HS-5 (cell line): ENCODE data around the gene LCMT1.
"Not testable (repeated sequence)": the region's sequence is repeated elsewhere in the genome, so short reads cannot be mapped to it uniquely, and the experiment has no call there.

ENCODE experiments used
- DNase-seq: peaks from one replicate; pipeline ENCODE4 v3.0.0-alpha.2; 2012; ENCODE audit warnings: low read depth

The LCMT1 gene

GRCh38 chr16:25111403-25112166 lies at the start of gene LCMT1:
Gene LCMT1 (plus strand): TSS chr16:25111742. CDS start chr16:25111884, 142 bp downstream.
- DNase-seq, result peak; percentile 96

DNA sequence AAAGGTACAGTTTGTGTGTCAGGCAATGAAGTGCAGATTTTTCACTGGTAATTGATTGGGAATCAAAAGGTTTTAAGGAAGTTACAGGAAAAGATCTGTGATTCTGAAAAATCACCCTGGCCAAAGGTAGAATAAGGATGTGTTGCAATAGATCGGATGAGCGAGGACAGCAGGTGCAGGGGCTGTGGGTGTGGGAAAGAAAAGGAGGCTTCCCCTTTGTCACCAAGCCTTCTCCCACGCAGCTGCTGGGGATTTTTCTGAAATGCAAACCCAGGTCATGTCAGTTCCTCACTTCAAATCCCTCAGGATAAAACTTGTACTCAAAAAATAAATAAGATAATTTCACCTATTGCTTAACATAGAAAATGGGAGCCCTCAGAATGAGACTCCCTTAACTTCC lies 48.4 kb upstream of the LCMT1 start:
- no peak for DNase-seq

GRCh38 chr16:25063865-25064264 lies 47.7 kb upstream of the LCMT1 start:
- no peak for DNase-seq

GRCh38 chr16:25064281-25064680 lies 47.3 kb upstream of the LCMT1 start:
- DNase-seq, result not testable (repeated sequence)

GRCh38 chr16:25064937-25065336 lies 46.6 kb upstream of the LCMT1 start:
- DNase-seq, result no peak

DNA sequence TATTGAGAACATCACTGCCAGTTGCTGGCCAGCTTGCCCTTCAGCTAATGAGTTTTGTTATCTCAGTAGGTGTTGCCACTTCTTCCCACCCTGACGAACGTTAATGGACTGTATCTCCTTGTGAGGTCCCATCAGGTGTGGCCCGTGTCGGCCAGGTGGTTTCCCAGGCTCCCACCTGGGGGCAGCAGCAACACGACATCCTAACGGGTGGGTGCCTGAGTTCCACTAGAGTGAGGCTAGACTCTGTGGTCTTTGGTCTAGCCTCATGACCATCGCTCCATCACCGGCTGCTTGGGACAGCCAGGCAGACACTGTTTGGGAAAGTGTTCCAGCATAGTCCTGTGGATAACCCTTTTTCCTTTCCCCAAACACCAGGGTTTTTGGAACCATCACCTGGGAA lies 45.6 kb upstream of the LCMT1 start:
- DNase-seq, result no peak

DNA sequence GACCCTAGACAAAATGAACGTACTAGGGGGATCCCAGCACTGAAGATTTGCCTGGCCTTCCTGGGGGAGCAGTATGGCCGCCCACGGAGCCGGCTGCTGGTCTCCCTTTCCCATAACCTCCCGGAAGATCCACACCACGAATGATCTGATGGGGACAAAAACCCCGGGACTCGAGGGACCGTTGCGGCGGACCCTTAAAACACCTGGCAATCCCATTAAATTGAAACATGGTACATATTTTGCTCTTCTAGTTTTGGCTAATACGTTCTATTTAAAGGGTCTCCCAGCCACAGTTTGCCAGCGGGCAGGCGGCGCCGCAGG lies 45.2 kb upstream of the LCMT1 start:
- no peak for DNase-seq

- DNase-seq, result no peak
Observed at GRCh38 chr16:25066747-25067631, 44.6 kb upstream of the LCMT1 start.

- DNase-seq, result no peak
Observed at GRCh38 chr16:25073854-25074253, 37.7 kb upstream of the LCMT1 start.

DNA sequence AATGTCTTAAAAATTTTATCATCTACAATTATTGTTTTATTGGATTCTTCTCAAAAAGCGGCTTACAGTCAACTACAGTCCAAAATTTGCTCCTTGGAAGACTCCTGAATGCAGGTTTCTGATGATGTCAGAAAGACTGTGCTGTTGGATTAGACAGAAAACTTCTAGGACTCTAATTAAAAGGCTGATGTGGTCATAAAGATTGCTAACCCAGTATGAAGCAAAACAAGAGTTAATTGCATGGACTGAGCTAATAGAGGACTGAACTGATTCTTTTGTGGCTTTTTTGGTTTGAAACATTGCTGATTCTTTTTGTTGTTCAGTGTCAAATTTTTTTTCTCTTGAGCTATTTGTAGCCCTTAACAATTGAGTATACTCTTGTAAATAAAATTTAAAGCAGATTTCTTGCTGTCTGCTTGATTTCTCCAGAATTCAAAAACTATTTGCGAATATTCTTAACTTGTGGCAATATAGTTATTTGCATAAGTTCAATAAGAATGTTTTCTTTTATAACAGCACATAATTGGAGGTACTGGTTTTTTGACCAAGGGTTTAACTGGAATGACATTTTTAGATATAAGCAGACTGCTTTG lies 33.1 kb upstream of the LCMT1 start:
- no peak for DNase-seq

DNA sequence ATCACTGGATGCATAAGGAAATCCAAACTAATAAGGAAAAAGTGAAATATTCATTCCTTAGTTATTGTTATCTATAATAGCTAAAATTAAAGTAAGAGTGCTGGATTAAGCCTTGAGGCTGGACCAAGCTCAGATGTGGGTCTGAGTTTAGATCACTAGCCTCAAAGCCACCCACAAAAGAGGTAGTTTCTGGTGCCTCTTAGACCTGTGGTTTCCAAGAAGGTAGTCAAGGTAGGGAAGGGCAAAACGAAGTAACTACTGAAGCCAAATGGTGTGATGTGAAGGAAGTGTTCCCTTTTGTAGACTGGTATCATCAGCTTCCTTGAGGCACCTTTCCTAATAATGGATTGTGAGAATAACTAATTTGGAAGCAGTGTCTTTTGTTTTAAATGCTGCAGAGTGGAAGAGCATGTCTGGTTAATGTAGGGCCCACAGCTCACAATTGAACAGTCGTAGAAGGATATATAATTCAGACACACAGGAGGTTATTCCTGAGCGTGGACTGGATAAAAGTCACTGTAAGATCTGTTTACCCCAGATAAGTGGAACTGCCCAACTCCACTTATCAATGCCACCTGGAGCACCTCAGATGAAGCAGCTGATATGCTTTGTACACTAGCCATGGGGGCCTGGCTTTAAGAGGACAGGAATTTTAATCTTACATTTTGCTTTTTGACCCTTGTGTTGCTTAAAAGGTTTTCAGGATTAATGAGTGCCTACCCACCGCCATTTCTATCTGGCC lies 31.7 kb upstream of the LCMT1 start:
- DNase-seq, result no peak

- DNase-seq, result no peak
Observed at GRCh38 chr16:25080420-25081131, 31.0 kb upstream of the LCMT1 start.

GRCh38 chr16:25081702-25082101 lies 29.8 kb upstream of the LCMT1 start:
- no peak for DNase-seq

- DNase-seq, result no peak
Observed at GRCh38 chr16:25083065-25083464, 28.5 kb upstream of the LCMT1 start.

DNA sequence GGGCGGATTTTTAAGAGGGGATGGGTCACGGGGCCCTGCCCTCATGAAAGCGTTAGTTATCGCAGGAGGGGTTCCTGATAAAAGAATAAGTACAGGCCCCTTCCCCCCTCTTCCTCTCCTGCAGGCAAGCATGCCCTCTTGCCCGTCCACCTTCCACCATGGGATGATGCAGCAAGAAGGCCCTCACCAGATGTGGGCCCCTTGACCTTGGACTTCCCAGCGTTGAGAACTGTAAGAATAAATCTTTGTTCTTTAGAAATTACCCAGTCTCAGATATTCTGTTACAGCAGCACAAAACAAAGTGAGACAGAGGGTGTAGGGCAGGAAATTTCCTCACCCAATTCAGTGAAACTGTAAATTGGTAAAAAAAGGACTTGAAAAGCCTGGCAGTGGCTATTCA lies 27.8 kb upstream of the LCMT1 start:
- no peak for DNase-seq

- no peak for DNase-seq
Observed at GRCh38 chr16:25084797-25085196, 26.7 kb upstream of the LCMT1 start.

- no peak for DNase-seq
Observed at GRCh38 chr16:25087761-25088160, 23.8 kb upstream of the LCMT1 start.

DNA sequence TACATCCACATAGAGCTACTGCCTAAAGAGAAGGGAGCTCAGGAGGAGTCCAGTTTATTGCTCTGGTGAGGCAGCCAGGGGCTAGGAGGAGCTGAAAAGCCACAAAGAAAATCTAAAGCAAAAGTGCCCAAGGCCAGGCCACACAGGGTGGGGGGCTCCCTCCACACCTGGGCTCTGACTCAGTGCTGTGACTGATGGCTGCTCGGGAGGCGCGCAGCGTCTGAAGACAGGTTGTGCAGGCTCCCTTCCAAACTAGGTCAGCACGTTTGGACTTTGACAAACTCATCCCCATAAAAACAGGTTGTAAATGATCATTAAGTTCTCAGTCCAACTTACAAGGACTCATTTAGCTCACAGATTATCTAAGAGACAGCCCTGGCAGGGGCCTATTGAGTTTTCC lies 22.2 kb upstream of the LCMT1 start:
- no peak for DNase-seq

DNA sequence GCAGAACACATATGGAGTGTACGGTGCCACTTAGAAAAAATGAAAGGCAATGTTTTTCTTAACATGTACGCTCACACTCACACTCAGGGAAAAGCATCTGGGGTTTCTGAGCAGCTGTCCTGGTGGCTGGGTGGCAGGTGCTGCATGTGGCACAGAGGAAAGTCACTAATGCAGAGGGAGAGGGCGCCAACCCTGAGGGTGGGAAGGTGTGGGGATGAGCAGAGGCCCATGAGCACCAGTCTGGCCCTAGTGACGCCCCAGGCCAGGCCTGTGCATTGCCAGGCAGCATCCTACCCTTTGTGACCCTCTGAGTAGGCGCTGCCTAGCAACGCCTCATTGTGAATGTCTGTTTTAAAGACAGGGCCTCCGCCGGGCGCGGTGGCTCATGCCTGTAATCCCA lies 19.1 kb upstream of the LCMT1 start:
- no peak for DNase-seq

DNA sequence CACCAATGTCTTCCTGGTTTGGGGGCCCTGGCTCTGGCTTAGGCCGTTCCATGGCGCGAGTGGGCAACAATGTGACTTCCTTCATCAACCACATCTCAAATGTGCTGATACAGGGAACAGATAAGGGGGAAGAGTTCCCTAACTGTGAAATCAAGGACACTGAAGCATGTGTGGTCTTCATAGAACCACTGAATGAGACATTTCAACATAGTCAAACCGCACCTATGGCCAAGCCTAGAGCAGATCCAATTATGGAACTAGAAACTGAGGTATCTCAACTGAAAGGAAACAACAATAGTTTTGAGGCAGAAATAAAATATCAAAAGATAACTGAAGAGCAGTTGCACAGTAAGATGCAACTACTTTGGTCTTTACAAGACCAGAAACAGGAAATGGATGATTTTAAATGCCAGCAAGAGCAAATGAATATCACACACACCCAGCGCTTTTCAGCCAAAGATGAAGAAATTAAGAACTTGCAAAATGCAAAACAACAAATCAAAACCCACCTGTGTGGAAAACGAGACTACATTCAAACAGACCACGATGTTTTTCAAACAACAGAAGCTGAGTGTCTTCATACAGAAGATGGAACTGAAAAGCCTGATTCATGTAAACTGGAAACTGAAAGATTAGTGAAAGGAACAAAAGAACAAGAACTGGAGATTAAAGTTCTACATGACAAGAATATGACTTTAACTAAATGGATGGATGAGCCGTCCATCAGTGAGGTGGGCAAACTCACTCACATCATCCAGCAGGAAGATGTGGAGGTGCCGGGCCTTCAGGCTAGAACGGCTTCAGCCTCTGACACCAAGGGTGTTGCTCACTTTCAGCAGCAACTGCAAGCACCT lies 18.1 kb upstream of the LCMT1 start:
- no peak for DNase-seq

DNA sequence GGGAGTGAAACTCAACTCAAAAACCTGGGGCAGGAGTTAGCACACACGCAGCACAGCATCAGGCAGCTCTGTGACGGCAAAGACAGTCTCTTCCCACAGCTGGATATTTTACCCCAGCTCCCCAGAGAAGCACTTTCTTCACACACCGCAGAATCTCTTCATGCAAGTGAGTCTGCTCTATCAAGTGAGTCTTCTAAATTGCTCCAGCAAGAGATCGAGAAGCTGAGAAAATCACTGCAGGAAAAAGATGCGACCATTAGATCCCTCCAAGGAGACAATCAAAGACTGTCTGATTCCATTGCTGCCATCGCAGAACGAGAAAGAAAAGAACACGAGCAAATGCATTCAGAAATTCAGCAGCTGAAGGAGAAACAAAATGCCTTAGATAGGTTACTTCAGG lies 16.9 kb upstream of the LCMT1 start:
- no peak for DNase-seq
